CD4-positive, alpha-beta T cell treated with Interleukin-1 beta for 1 hour (primary cell): ENCODE measurements around the gene TSPO.

Source experiments
- DNase-seq, 2 donors: peaks; one replicate each; pipeline ENCODE4 v3.0.0-alpha.2; 2020 to 2022

The TSPO gene

DNA sequence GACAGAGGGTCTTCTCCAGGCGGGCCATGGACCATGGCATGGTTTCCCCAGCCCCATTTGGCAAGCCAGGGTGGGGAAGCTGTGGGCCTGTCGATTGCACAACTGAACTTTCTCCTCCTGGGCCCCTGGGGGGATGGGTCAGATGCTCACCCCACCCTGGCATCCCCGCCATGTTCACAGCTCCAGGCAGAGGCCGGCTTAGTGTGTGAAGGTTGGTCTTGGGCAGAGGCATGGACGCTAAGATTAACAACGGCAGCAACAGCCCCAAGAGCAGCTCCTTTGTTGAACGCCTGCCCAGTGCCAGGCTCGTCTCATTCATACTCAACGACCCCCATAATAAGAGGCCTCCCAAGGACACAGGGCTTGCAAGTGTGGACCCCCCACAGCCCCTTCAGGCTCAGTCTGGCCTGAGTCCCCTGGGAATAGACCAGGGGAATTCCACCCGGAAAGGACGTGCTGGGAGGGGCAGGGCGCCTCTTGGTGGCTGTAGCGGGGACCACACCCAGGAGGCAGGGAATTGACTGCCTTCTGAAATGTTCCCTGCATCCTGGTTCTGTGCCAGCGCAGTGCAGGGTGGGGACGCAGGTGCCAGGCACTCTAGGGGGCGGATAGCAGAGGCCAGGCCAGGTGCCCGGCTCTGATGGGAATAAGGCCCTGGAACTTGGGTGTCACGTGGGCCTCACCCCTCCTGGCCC lies 8.3 kb downstream of the TSPO start:
- DNase-seq = no peak

GRCh38 chr22:43160497-43161126 lies 9.3 kb downstream of the TSPO start:
- DNase-seq = no peak

DNA sequence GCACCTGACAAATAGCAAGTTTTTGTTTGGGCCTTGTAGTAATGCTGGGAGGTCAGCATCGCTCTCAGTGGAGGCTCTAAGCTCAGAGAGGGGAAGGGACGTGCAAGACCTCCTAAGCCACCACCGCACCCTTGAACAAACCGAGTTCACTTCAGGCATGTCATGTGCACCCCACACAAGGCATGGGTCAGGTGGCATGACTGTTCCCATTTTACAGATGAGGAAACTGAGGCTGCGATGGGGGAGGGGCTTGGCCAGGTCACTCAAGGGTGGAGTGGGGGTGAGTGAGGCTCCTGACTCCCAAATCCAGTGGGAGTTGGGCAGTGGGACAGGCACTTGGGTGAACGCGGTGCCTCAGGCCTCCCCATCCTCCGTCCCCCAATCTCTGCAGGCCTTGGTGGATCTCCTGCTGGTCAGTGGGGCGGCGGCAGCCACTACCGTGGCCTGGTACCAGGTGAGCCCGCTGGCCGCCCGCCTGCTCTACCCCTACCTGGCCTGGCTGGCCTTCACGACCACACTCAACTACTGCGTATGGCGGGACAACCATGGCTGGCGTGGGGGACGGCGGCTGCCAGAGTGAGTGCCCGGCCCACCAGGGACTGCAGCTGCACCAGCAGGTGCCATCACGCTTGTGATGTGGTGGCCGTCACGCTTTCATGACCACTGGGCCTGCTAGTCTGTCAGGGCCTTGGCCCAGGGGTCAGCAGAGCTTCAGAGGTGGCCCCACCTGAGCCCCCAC lies 11.2 kb downstream of the TSPO start:
- DNase-seq = no peak

DNA sequence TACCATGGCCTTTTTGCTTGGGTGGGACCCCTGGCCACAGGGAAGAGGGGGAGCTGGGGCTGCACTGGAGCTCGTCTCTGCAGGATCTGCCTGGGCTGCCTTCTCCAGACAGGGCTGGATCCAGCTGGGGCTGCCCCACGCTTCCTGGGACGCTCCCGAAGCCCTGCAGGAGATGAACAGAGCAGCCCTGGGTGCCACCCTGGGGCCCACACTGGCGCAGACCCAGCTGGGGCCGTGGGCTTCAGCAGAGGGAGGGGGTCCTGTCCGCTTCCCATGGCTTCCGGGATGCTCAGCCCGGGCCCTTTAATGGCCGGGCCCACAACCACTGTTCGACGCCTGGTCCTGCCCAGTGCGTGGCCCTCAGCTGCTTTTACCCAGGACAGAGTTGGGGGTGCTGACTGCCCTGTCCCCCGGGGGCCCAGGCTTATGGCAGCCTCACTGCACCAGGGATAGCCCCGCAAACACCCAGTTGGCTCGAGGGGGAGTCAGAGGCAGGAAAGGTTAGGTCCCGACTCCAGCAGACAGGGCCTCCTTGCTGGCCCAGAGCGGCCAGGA lies 12.0 kb downstream of the TSPO start:
- DNase-seq = no peak

- DNase-seq = no peak
Observed at GRCh38 chr22:43164636-43165035, 13.3 kb downstream of the TSPO start.

DNA sequence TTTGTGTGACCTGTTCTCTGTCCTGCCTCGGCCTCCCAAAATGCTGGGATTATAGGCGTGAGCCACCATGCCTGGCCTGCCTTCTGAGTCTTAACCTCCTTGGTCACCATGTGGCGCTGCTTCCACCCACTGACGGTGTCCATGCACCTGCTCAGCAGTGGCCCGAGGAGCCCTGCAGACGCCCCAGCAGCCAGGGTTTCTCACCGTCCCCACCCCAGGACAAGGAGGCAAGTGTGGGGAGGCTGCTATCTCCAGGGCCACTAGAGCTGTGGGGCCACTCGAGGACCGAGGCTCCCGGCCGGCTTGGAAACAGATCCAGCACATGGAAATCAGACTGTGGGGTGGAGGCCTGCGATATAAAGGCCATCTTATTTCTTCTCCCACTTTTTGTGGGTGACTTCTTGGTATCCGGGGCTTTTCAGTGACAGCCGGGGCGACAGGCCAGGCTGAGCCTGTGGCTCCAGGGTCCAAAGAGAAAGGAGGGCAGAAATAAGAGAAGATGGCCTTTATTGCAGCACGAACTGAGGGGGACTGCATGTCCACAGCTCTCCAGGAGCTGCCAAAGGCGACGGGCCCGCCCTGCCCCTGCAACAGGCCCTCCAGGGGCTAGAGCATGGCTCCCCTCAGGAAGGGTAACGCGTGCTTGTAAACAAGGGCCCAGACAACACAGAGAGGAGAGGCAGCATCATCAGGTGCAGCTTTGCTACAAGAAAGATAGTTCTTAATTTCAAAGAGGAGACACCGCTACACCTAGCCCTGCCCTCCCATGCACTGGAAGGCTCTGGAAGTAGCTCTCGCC lies 15.0 kb downstream of the TSPO start:
- no peak for DNase-seq

- DNase-seq = no peak
Observed at GRCh38 chr22:43167001-43167589, 15.7 kb downstream of the TSPO start.

DNA sequence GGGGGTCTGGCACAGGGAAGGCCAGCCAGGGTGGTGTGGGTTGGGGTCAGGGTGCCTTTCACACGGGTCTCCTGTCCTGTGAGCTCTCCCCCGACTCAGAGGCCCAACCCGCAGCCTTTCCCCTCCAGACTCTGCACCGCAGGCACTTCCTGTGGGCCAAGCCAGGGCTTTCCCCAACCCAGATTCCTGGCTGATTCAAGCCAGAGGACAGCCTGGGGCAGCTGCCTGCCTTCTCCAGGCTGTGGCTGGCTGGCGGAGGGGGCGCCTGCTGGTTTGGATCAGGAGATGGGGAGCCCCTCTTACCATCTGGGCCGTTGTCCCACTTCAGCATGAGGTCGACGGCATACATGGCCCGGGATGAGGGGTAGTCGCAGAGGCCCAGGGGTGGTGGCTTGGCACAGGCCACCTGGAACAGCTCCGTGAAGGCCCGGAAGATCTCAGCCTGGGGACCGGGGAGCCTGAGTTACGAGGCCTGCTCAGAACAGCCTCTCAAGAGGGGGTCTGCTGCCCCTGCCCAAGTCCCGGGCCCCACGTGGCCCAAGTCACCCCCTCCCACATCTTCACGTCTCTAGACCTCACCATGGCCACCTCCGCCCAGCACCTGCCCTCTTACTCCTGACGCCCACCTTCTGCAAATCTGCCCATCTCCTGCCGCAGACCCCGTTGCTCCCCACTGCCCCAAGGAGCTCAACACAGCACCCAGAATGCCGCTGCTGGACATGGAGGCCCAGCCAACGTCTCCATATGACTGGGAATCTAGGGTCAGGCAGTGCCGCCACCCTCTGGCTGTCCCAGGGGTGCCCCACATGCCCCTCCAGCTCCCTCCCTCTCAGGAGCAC lies 17.3 kb downstream of the TSPO start:
- DNase-seq = no peak

GRCh38 chr22:43169310-43170130 lies 18.2 kb downstream of the TSPO start:
- no peak for DNase-seq

DNA sequence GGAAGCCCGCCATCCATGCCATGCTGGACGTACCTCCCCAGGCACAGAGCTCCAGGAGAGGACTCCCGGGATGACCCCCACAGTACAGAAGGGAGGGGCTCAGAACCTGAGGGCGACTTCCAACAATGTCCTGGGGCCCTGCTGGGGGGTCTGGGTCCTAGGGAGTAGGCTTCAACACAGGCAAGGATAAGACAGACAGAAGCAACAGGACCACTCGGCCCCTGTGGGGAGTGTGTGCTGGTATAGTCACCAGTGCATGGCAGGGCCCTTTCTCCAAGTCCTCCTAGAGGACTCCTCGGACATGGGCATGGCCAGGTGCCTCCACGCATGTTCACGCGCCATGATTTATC lies 18.7 kb downstream of the TSPO start:
- DNase-seq = no peak

- DNase-seq = no peak
Observed at GRCh38 chr22:43171019-43171491, 19.7 kb downstream of the TSPO start.

- no peak for DNase-seq
Observed at GRCh38 chr22:43171607-43172006, 20.2 kb downstream of the TSPO start.

DNA sequence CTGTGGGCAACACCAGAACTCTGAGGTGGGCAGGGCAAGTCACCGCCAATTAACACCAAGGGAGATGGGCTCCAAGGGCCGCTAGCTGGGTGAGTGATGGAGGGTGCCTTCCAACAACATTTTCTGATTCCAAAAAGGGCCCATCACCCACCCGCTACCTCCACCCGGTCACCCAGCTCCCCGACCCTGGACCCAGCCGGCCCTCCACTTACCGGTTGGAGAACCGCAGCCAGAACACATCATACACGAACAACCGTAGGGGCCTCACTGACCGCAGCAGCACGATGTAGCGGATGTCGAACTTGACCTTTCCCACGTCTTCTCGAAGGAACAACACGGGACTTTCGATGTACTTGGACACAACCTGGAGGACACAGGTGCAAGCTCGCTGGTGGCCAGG lies 20.8 kb downstream of the TSPO start:
- DNase-seq = no peak

- no peak for DNase-seq
Observed at GRCh38 chr22:43173566-43173965, 22.2 kb downstream of the TSPO start.

DNA sequence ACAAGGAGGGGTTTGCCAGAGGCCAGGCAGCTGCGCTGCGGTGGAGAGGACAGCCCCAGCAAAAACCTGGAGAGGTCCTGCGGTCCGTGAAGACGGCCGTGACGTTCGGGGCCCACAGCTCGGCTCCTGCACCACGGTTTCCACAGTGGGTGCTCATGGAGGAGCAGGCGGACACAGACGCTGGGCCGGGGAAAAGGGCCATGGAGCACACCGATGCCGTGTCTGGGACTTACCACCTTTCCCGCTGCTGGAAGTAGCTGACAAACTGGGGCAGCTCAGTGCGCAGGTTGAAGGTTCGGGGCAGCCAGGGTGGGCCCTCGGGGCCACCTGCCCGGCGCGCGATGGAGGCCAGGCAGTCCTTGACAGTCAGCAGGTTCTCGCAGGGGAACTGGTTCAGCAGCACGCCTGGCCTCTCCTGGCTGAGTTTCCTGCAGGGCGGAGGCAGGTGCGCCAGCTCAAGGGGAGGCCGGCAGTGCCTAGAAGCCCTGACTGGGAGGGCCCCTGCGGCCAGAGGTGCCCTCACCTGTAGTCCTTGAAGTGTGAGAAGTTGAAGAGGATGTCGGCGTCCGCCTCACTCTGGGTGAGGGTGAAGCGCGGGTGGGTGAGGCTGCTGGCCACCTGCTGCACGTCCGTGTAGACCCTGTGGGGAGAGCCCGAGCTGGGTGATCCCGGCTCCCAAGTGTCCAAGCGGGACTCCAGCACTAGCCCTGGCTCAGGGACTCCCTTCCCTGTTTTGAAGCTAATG lies 22.8 kb downstream of the TSPO start:
- no peak for DNase-seq

- DNase-seq = no peak
Observed at GRCh38 chr22:43174941-43175531, 23.7 kb downstream of the TSPO start.

DNA sequence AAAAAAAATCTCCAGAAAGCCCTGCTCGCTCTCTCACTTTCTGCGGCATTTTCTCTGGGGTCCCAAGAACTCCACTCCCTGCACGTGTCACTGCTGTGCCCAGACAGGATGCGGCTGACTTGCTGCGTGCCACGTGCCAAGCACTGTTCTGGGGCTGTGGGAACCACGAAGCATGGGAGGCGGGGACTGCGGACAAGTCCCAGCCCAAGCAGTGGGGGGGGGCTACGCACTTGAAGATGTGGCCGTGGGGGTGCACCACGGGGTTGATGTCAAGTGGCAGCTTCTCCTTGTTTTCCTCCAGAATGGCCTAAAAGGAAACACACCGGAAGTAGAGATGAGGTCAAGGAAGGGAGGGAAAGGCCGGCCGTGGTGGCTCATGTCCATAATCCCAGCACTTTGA lies 24.7 kb downstream of the TSPO start:
- no peak for DNase-seq

GRCh38 chr22:43177479-43177878 lies 26.1 kb downstream of the TSPO start:
- DNase-seq = no peak

DNA sequence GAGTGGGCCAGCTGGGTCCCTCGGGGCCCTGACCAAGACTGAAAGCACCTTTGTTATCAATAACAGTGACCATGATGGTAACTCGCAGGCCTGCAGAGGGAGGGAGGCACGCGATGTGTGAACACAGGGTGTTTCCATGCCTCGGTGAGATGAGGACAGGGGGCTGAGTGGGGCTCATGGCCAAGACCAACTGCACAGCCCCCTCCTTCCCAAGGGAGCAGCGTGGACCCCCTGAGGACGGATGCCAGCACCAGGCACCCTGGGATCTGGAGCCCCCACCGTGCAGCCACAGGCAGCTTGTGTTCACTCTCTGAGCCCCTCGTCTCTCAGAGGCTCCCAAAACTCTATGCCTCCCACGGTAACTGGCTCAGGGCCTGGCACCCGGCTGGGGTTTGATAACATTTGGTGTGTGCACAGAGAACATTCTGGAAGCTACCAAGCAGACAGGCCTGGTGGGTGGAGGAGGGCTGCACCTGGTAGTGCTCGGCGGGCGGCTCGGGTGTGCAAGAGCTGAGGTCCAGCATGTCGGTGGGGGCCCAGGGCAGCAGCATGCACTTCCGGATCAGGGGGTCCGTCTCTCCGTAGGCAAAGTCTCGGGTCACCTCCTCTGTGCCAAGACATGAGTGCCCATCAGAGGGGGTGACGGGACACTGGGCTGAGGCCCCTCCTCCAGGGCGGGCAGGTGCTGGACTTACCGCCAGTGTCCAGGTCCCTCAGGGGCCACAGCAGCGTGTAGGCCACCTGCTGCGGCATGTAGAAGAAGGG lies 28.0 kb downstream of the TSPO start:
- no peak for DNase-seq
